K562 (cell line): ENCODE measurements around the gene KLHL20. TPM values are rescaled to one million over a fixed set of nuclear protein-coding genes. Genes with fewer than 3 reads are reported as not detected.

Experiments
- BRCA1 ChIP-seq, 2 experiments: fragments of 450-650 bp in 1 of 2; sonication (generic) in 1 of 2; formaldehyde crosslinking in 1 of 2; IDR thresholded peaks; 2 replicates each; pipeline versions ENCODE4 v1.5.0 to v1.6.1; 2017 to 2020; ENCODE audit warnings: mild to moderate bottlenecking in 1 of 2, missing genetic modification reagents in 1 of 2
- CBX1 ChIP-seq: sonication (generic); IDR thresholded peaks from 2 replicates; pipeline ENCODE4 v1.6.1; 2016; ENCODE audit warnings: antibody characterized with exemption, low read depth, mild to moderate bottlenecking
- FOXK1 ChIP-seq: sonication (generic); formaldehyde crosslinking; IDR thresholded peaks from 2 replicates; pipeline ENCODE4 v1.8.0; 2022; ENCODE audit warnings: missing genetic modification reagents, mild to moderate bottlenecking, borderline replicate concordance
- GTF2E2 ChIP-seq: fragments of 200-800 bp; sonication (Bioruptor generic); IDR thresholded peaks from 2 replicates; pipeline ENCODE4 v1.6.1; 2016; ENCODE audit warnings: missing genetic modification characterization, missing compliant biosample characterization
- HDAC6 ChIP-seq: IDR thresholded peaks from 2 replicates; pipeline ENCODE4 v1.6.1; 2012; ENCODE audit warnings: low read depth, mild to moderate bottlenecking, control low read depth, inconsistent platforms, low read length, moderate library complexity
- KAT7 ChIP-seq: sonication (generic); formaldehyde crosslinking; IDR thresholded peaks from 2 replicates; pipeline ENCODE4 v1.8.0; 2022; ENCODE audit warnings: missing genetic modification reagents, mild to moderate bottlenecking, borderline replicate concordance
- MAFK ChIP-seq: IDR thresholded peaks from 2 replicates; pipeline ENCODE4 v1.6.1; 2011; ENCODE audit warnings: low read length, improper control_type of control experiment
- POLR2G ChIP-seq: fragments of 200-400 bp; formaldehyde crosslinking; IDR thresholded peaks from 2 replicates; pipeline ENCODE4 v1.6.1; 2017; ENCODE audit warnings: low read depth, mild to moderate bottlenecking, antibody characterized with exemption, low read length, moderate library complexity
- POU5F1 ChIP-seq: fragments of 150-350 bp; IDR thresholded peaks from 2 replicates; pipeline ENCODE4 v1.6.1; 2014; ENCODE audit warnings: borderline replicate concordance, low read length, low read depth, mild to moderate bottlenecking; ENCODE audit not compliant: partially characterized antibody
- RFX1 ChIP-seq: fragments of 450-650 bp; IDR thresholded peaks from 2 replicates; pipeline ENCODE4 v1.6.1; 2016; ENCODE audit warnings: mild to moderate bottlenecking, moderate library complexity
- SMC3 ChIP-seq: conservative IDR thresholded peaks from 2 replicates; pipeline ENCODE4 v1.6.1; 2011; ENCODE audit warnings: low read depth, low read length, improper control_type of control experiment; ENCODE audit not compliant: insufficient read depth
- TARDBP ChIP-seq: fragments of 450-650 bp; IDR thresholded peaks from 2 replicates; pipeline ENCODE4 v1.6.1; 2016
- TFE3 ChIP-seq: fragments of 450-650 bp; formaldehyde crosslinking; IDR thresholded peaks from 2 replicates; pipeline ENCODE4 v1.4.0; 2020; ENCODE audit warnings: mild to moderate bottlenecking, mixed read lengths
- ZSCAN29 ChIP-seq: fragments of 450-650 bp; IDR thresholded peaks from 2 replicates; pipeline ENCODE4 v1.6.1; 2017
- polyA plus RNA-seq, 8 experiments: library from polyadenylated mRNA; depleted of rRNA in 4 of 8; stranded (reverse) in 5 of 8; unstranded in 3 of 8; fragments of >200 nt; fragmentation: Nextera tagmentation in 2 of 8; fragmentation: Illumina TruSeq in 1 of 8; extraction: Ambion mirVana in 2 of 8; extraction: Trizol in 1 of 8; gene quantifications; 2 replicates each; pipeline versions ENCODE4 v1.2.1 to v1.2.3, GENCODE V29; 2011 to 2014; ENCODE audit warnings: inconsistent platforms in 1 of 8, missing spikeins in 1 of 8
- total RNA-seq, 7 experiments: library from RNA; depleted of rRNA in 6 of 7; stranded (reverse); fragments of >200 nt in 6 of 7; fragmentation: Illumina TruSeq in 2 of 7; extraction: Trizol in 2 of 7; gene quantifications; 2 replicates each; pipeline versions ENCODE4 v1.2.1 to v1.2.3, GENCODE V29; 2011 to 2021; ENCODE audit warnings: low replicate concordance in 1 of 7
- TF ChIP-seq, protein P1 (sequence below): sonication (generic); formaldehyde crosslinking; IDR thresholded peaks from 2 replicates; pipeline ENCODE4 v1.8.1; 2023; ENCODE audit warnings: missing genetic modification reagents, mild to moderate bottlenecking, borderline replicate concordance
- TF ChIP-seq, protein P2 (sequence below): fragments of 450-650 bp; IDR thresholded peaks from 2 replicates; pipeline ENCODE4 v1.7.1; 2018; ENCODE audit warnings: mild to moderate bottlenecking, low read depth; ENCODE audit not compliant: partially characterized antibody

Gene KLHL20
- total and polyA plus RNA-seq, 9 of the 15 experiments (the other 6 are each of a cell fraction or from before 2014, with no cell fraction given) = 8.9 to 23.2 (median 16.8) TPM

- TF ChIP-seq SMC3 = no peak
- peak; percentile 92 for TF ChIP-seq GTF2E2 (tag)
- TF ChIP-seq POLR2G = peak; percentile 95
- peak; percentile 76; the same call in 1 of the 2 replicates for TF ChIP-seq TARDBP
- TF ChIP-seq FOXK1 (CRISPR knock-in tag) = no peak; the same call in 1 of the 2 replicates
- peak; percentile 40 for TF ChIP-seq POU5F1
- TF ChIP-seq MAFK = no peak
- TF ChIP-seq, protein P1, sequence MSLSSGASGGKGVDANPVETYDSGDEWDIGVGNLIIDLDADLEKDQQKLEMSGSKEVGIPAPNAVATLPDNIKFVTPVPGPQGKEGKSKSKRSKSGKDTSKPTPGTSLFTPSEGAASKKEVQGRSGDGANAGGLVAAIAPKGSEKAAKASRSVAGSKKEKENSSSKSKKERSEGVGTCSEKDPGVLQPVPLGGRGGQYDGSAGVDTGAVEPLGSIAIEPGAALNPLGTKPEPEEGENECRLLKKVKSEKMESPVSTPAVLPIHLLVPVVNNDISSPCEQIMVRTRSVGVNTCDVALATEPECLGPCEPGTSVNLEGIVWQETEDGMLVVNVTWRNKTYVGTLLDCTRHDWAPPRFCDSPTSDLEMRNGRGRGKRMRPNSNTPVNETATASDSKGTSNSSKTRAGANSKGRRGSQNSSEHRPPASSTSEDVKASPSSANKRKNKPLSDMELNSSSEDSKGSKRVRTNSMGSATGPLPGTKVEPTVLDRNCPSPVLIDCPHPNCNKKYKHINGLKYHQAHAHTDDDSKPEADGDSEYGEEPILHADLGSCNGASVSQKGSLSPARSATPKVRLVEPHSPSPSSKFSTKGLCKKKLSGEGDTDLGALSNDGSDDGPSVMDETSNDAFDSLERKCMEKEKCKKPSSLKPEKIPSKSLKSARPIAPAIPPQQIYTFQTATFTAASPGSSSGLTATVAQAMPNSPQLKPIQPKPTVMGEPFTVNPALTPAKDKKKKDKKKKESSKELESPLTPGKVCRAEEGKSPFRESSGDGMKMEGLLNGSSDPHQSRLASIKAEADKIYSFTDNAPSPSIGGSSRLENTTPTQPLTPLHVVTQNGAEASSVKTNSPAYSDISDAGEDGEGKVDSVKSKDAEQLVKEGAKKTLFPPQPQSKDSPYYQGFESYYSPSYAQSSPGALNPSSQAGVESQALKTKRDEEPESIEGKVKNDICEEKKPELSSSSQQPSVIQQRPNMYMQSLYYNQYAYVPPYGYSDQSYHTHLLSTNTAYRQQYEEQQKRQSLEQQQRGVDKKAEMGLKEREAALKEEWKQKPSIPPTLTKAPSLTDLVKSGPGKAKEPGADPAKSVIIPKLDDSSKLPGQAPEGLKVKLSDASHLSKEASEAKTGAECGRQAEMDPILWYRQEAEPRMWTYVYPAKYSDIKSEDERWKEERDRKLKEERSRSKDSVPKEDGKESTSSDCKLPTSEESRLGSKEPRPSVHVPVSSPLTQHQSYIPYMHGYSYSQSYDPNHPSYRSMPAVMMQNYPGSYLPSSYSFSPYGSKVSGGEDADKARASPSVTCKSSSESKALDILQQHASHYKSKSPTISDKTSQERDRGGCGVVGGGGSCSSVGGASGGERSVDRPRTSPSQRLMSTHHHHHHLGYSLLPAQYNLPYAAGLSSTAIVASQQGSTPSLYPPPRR (CRISPR knock-in tag) = no peak
- no peak for TF ChIP-seq BRCA1 (IDR thresholded peaks at IDR 0.05)
- TF ChIP-seq BRCA1 (CRISPR knock-in tag; IDR thresholded peaks at IDR 0.05) = no peak
- peak; percentile 68; the same call in 1 of the 2 replicates for TF ChIP-seq KAT7 (CRISPR knock-in tag)
- TF ChIP-seq RFX1 = peak; percentile 29; the same call in 1 of the 2 replicates
- peak; percentile 15; the same call in 1 of the 2 replicates for TF ChIP-seq CBX1
- TF ChIP-seq, protein P2, sequence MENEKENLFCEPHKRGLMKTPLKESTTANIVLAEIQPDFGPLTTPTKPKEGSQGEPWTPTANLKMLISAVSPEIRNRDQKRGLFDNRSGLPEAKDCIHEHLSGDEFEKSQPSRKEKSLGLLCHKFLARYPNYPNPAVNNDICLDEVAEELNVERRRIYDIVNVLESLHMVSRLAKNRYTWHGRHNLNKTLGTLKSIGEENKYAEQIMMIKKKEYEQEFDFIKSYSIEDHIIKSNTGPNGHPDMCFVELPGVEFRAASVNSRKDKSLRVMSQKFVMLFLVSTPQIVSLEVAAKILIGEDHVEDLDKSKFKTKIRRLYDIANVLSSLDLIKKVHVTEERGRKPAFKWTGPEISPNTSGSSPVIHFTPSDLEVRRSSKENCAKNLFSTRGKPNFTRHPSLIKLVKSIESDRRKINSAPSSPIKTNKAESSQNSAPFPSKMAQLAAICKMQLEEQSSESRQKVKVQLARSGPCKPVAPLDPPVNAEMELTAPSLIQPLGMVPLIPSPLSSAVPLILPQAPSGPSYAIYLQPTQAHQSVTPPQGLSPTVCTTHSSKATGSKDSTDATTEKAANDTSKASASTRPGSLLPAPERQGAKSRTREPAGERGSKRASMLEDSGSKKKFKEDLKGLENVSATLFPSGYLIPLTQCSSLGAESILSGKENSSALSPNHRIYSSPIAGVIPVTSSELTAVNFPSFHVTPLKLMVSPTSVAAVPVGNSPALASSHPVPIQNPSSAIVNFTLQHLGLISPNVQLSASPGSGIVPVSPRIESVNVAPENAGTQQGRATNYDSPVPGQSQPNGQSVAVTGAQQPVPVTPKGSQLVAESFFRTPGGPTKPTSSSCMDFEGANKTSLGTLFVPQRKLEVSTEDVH = peak; percentile 98
- TF ChIP-seq HDAC6 = no peak
- TF ChIP-seq TFE3 (CRISPR knock-in tag) = no peak
- no peak for TF ChIP-seq ZSCAN29
These were observed 109.7 kb downstream of the KLHL20 start, which contains the start of the genes CENPL and DARS2 (continued) for GRCh38 chr1:173824315-173825081.
